Peyer's patch (tissue), 4 donors: ENCODE data around the gene RNF130. TPM values are rescaled to one million over a fixed set of nuclear protein-coding genes. Genes with fewer than 3 reads are reported as not detected.

Source experiments
- DNase-seq, 3 donors: peaks; one replicate each; pipeline ENCODE4 v3.0.0-alpha.2; 2017 to 2019
- H3K27ac ChIP-seq, 4 donors: fragments of 200-600 bp; sonication (generic); one replicate each; pipeline ENCODE4 v1.5.1; 2016 to 2019
- H3K27me3 ChIP-seq, 2 donors: fragments of 200-600 bp; sonication (generic); one replicate each; pipeline ENCODE4 v1.5.1; 2019
- H3K36me3 ChIP-seq, 3 donors: fragments of 200-600 bp; sonication (generic); one replicate each; pipeline ENCODE4 v1.5.1; 2016 to 2019
- H3K4me1 ChIP-seq, 4 donors: fragments of 200-600 bp; sonication (generic); one replicate each; pipeline ENCODE4 v1.5.1; 2016 to 2019
- H3K4me3 ChIP-seq, 4 donors: fragments of 200-600 bp; sonication (generic); 1 replicate in 3 of 4; 2 replicates in 1 of 4; pipeline ENCODE4 v1.5.1; 2016 to 2019; ENCODE audit warnings: mild to moderate bottlenecking in 1 of 4
- H3K9me3 ChIP-seq, 4 donors: fragments of 200-600 bp; sonication (generic); one replicate each; pipeline ENCODE4 v1.5.1; 2016 to 2019; ENCODE audit warnings: mild to moderate bottlenecking in 1 of 4
- CTCF ChIP-seq, 6 experiments: fragments of 450-650 bp in 4 of 6; fragments of 200-600 bp in 2 of 6; sonication (generic) in 1 of 6; IDR thresholded peaks; one replicate each; pipeline ENCODE4 v1.5.1; 2017 to 2019; ENCODE audit warnings: antibody characterized with exemption in 6 of 6, mild to moderate bottlenecking in 3 of 6, moderate library complexity in 1 of 6
- POLR2A ChIP-seq, 2 donors: fragments of 450-650 bp; IDR thresholded peaks; one replicate each; pipeline ENCODE4 v1.5.1; 2017; ENCODE audit warnings: antibody characterized with exemption in 2 of 2, mild to moderate bottlenecking in 2 of 2, moderate library complexity in 2 of 2
- total RNA-seq, 4 donors: library from RNA; depleted of rRNA; stranded (reverse); fragments of >200 nt; gene quantifications; one replicate each; pipeline ENCODE4 v1.1.0, GENCODE V29; 2016

Gene RNF130
- total RNA-seq = 10 to 100 TPM; 29.7 to 54.5 (median 33.6) TPM

DNA sequence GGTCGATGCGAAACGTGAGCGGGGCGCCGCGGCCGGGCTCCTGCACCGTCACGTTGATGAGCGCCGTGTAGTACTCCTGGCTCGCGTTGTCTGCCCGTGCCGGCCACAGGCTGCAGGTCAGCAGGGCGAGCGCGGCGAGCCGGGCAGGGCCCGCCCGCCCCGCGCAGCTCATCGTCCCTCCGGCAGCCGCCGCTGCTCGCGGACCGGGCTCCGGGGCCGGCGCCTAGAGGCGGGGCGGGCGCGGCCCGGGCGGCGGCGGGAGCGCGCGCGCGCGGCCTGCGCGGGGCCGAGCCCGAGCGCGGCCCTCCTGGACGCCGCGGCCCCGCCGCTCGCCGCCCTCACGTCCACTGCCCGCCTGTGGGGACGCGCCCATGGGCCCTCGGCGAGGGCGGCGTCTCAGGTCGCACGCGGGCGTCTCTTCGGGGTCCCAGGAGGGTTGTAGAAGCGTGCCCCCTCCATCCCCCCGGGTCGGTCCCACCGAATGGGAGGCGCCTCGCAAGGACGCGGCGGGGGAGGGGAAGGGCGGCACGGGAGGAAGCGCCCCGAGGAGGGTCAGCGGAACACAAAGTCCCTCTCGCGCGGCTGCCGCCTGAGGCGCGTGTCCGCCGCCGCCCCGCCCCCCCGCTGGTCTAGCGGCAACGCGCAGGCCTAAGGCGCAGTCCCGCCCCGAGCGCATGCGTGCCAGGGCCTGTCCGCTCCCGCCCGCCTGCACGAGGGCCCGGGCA, at the start of gene RNF130:
TSS of gene RNF130 (minus strand) at position 229 of the 725 bp plus-strand sequence. CDS start at position 172, 57 bp downstream.
- DNase-seq = peak; percentile 90 to 96 (median 95)
- Histone ChIP-seq H3K4me1 (peaks cover 0 to 14% (median 0%) of the 10 kb centered on the region in 4 donors), H3K36me3 (no peaks in the 10 kb centered on the region), H3K9me3 (no peaks in the 10 kb centered on the region), H3K27me3 (no peaks in the 10 kb centered on the region), H3K4me3 (peak within 1 kb of the TSS; percentile 67 to 92 (median 88)), H3K27ac (peak within 1 kb of the TSS; percentile 93 to 99 (median 96))
- peak; percentile 61 to 85 for TF ChIP-seq POLR2A (IDR thresholded peaks at IDR 0.05)
- TF ChIP-seq CTCF (IDR thresholded peaks at IDR 0.05) = peak in 1 of 6 experiments; percentile 7

DNA sequence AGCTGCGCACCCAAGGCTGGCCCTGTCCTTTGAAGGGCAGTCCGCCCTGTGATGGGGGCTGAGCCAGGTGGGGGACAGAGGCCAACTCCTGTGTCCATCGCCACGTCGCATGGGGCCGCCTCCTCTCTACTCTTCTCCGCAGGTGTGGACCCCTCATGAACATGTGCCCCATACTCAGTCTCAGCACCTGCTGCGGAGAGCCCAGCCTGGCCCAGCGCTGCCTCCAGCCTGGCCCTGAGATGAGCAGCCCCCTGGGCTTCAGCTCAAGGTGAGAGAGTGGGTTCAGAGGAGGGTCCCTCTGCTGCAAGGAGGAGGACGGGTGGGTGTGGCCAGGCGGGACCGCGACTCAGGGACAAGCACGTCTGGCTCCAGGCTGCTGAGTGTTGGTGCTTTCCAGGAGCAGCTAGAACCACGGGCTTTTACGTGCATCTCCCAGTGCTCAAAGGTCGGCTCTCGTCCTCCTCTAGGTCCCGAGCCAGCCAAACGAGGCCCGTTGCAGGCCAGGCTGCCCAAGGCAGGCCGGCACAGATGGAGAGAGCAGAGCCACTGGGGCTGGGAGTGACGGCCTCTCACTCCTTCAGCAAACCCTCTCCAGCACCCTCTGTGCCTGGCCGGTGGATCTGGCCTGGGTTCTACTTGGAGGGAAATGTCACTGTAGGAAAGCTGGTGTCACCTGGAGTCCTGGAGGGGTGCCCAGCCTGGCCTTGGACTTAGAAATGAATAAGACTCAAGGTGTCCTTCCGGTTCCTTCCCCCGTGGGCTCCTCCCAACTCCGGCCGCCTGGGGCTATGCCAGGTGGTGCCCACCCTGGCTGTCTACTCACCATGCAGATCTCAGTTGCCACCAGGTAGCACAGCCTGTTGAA, 48.9 kb upstream of the RNF130 start:
- TF ChIP-seq CTCF (IDR thresholded peaks at IDR 0.05) = no peak
- no peak for TF ChIP-seq POLR2A (IDR thresholded peaks at IDR 0.05)
- H3K4me3 ChIP-seq = no peak overlapping the region
- no peak overlapping the region for H3K27ac ChIP-seq
- no peaks in the 10 kb centered on the region for H3K27me3 ChIP-seq
- H3K4me1 ChIP-seq = no peaks in the 10 kb centered on the region
- no peaks in the 10 kb centered on the region for H3K36me3 ChIP-seq
- peak in 1 of 3 donors; percentile 29 for DNase-seq
- no peaks in the 10 kb centered on the region for H3K9me3 ChIP-seq

- Histone ChIP-seq H3K27me3 (no peaks in the 10 kb centered on the region), H3K4me3 (no peak overlapping the region), H3K36me3 (no peaks in the 10 kb centered on the region), H3K27ac (no peak overlapping the region), H3K9me3 (no peaks in the 10 kb centered on the region), H3K4me1 (no peaks in the 10 kb centered on the region)
- TF ChIP-seq CTCF (IDR thresholded peaks at IDR 0.05) (no peak), POLR2A (IDR thresholded peaks at IDR 0.05) (no peak)
- DNase-seq = peak in 1 of 3 donors; percentile 36
Measured at GRCh38 chr5:180119903-180120236, 48.3 kb upstream of the RNF130 start.

GRCh38 chr5:180119031-180119902, 47.7 kb upstream of the RNF130 start:
- H3K27ac ChIP-seq = no peak overlapping the region
- peak in 1 of 3 donors; percentile 32 for DNase-seq
- no peaks in the 10 kb centered on the region for H3K4me1 ChIP-seq
- H3K9me3 ChIP-seq = no peaks in the 10 kb centered on the region
- TF ChIP-seq CTCF (IDR thresholded peaks at IDR 0.05) = no peak
- no peak for TF ChIP-seq POLR2A (IDR thresholded peaks at IDR 0.05)
- H3K36me3 ChIP-seq = no peaks in the 10 kb centered on the region
- no peaks in the 10 kb centered on the region for H3K27me3 ChIP-seq
- H3K4me3 ChIP-seq = no peak overlapping the region

- H3K27me3 ChIP-seq = no peaks in the 10 kb centered on the region
- H3K27ac ChIP-seq = no peak overlapping the region
- H3K9me3 ChIP-seq = no peaks in the 10 kb centered on the region
- H3K4me3 ChIP-seq = no peak overlapping the region
- H3K36me3 ChIP-seq = no peaks in the 10 kb centered on the region
- TF ChIP-seq CTCF (IDR thresholded peaks at IDR 0.05) (no peak), POLR2A (IDR thresholded peaks at IDR 0.05) (no peak)
- peak in 1 of 3 donors; percentile 25 for DNase-seq
- H3K4me1 ChIP-seq = no peaks in the 10 kb centered on the region
Measured at GRCh38 chr5:180118391-180118791, 46.8 kb upstream of the RNF130 start.
